ENCODE results near the gene DLG2. TPM values are rescaled to one million over a fixed set of nuclear protein-coding genes. Genes with fewer than 3 reads are reported as not detected.
"Not testable (repeated sequence)": the region's sequence is repeated elsewhere in the genome, so short reads cannot be mapped to it uniquely, and the experiment has no call there.

Gene DLG2
- total and polyA plus RNA-seq, 4 experiments from 2014 or later: 0.78 to 2.7 (median 1.9) TPM

DNA sequence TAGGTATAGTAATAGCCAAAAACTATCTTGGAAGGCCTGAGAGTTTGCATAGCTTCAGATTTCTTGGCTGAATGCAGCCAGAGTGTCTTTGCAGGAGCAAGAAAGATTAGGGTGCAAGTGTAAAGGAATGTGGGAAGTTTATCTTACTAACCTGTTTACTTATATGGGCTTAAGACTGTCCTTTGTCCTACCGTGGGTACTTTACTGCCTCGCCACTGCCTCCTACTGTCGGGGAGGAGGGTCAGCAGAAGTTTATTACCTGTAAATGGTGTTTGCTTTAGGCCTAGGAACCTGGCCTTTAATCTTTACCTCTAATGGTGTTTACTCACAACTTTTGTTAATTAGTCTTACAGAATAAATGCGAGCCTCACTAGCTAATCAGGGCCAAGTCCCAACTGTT lies 633.8 kb downstream of the DLG2 start:
- Mint-ChIP-seq H3K9me3 (peaks cover 5 to 73% (median 35%) of the 10 kb centered on the region in 8 donors), H3K4me1 (no peaks in the 10 kb centered on the region), H3K27me3 (no peaks in the 10 kb centered on the region), H3K36me3 (no peaks in the 10 kb centered on the region), H3K4me3 (no peak overlapping the region), H3K27ac (no peak overlapping the region)
- peaks cover 0 to 16% of the 10 kb centered on the region in 2 donors for H3K9me3 ChIP-seq (ENCODE audit: control insufficient read depth in 1 of 2, low read length in 2 of 2)
- H3K27ac ChIP-seq (ENCODE audit: low read depth, low read length): no peak overlapping the region
- POLR2A ChIA-PET (ENCODE audit: partially characterized antibody): no interaction called here
- no peaks in the 10 kb centered on the region for H3K27me3 ChIP-seq (ENCODE audit: insufficient read depth, low read length)
- DNase-seq: no peak
- H3K4me3 ChIP-seq (ENCODE audit: low read length in 2 of 2): no peak overlapping the region
- CTCF ChIA-PET (ENCODE audit: partially characterized antibody): no interaction called here
- H3K4me1 ChIP-seq (ENCODE audit: insufficient read depth, low read length): no peaks in the 10 kb centered on the region
- intact Hi-C loops (cut with micrococcal nuclease): no loop called here
- no peaks in the 10 kb centered on the region for H3K36me3 ChIP-seq (ENCODE audit: insufficient read depth, low read length)

DNA sequence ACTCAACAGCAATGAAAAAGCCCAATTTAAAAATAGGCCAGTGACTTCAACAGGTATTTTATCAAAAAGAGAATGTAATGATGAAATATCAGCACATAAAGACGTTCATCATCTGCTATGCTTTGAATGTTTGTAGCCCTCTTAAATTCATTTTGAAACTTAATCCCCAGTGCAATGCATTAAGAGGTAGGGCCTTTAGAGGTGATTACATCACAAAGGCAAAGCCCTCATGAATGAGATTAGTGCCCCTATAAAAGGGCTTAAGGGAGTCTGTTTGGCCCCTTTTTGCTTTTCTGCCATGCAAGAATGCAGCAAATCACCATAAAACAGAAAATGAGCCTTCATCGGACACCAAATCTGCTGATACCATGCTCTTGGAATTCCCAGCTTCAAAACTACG lies 637.0 kb downstream of the DLG2 start:
- no peak overlapping the region for H3K4me3 ChIP-seq (ENCODE audit: low read length in 2 of 2)
- no peaks in the 10 kb centered on the region for H3K4me1 ChIP-seq (ENCODE audit: insufficient read depth, low read length)
- H3K9me3 Mint-ChIP-seq: peaks cover 2 to 75% (median 44%) of the 10 kb centered on the region in 8 donors
- H3K27me3 Mint-ChIP-seq: no peaks in the 10 kb centered on the region
- H3K36me3 ChIP-seq (ENCODE audit: insufficient read depth, low read length): no peaks in the 10 kb centered on the region
- ChIA-PET CTCF (ENCODE audit: partially characterized antibody) (no interaction called here), POLR2A (ENCODE audit: partially characterized antibody) (no interaction called here)
- intact Hi-C loops (cut with micrococcal nuclease): no loop called here
- no peak for DNase-seq
- H3K4me1 Mint-ChIP-seq: no peaks in the 10 kb centered on the region
- H3K27ac Mint-ChIP-seq: no peak overlapping the region
- peaks cover 0 to 5% of the 10 kb centered on the region in 2 donors for H3K9me3 ChIP-seq (ENCODE audit: control insufficient read depth in 1 of 2, low read length in 2 of 2)
- no peaks in the 10 kb centered on the region for H3K36me3 Mint-ChIP-seq
- H3K4me3 Mint-ChIP-seq: no peak overlapping the region
- H3K27me3 ChIP-seq (ENCODE audit: insufficient read depth, low read length): no peaks in the 10 kb centered on the region
- no peak overlapping the region for H3K27ac ChIP-seq (ENCODE audit: low read depth, low read length)

DNA sequence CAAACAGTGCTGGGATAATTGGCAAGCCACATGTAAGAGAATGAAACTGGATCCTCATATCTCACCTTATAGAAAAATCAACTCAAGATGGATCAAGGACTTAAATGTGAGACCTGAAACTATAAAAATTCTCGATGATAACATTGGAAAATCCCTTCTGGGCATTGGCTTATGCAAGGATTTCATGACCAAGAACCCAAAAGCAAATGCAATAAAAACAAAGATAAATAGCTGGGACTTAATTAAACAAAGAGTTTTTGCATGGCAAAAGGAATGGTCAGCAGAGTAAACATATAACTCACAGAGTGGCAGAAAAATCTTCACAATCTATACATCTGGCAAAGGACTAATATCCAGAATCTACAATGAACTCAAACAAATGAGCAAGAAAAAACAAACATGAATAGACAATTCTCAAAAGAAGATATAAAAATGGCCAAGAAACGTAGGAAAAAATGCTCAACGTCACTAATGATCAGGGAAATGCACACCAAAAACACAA lies 639.4 kb downstream of the DLG2 start:
- H3K4me1 ChIP-seq (ENCODE audit: insufficient read depth, low read length); intact Hi-C loops (cut with micrococcal nuclease); H3K27me3 Mint-ChIP-seq; H3K9me3 ChIP-seq (ENCODE audit: control insufficient read depth in 1 of 2, low read length in 2 of 2); H3K4me3 Mint-ChIP-seq; H3K27ac ChIP-seq (ENCODE audit: low read depth, low read length); H3K36me3 Mint-ChIP-seq; H3K36me3 ChIP-seq (ENCODE audit: insufficient read depth, low read length); DNase-seq; H3K27me3 ChIP-seq (ENCODE audit: insufficient read depth, low read length); H3K4me1 Mint-ChIP-seq; H3K4me3 ChIP-seq (ENCODE audit: low read length in 2 of 2); CTCF ChIA-PET (ENCODE audit: partially characterized antibody); POLR2A ChIA-PET (ENCODE audit: partially characterized antibody); H3K27ac Mint-ChIP-seq: not testable (repeated sequence)
- peaks cover 0 to 77% (median 53%) of the 10 kb centered on the region in 8 donors for H3K9me3 Mint-ChIP-seq

DNA sequence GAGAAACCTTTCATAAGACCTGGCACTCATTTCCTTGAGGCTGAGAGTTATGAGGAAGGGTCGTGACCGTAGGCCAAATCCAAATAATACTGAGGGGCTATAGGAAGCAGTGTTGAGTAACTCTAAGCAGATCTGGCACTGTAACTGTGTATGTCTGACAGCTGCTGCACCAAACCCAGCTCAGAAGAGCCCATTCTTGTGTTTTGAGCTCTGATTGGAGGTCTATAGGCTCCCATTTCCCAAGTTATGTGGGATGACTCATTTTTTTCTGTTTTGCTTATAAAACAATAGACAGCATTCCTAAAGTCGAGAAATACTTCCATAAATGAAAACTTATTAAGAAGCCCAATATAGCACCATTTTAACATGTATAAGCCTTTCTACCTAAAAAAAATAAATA lies 645.8 kb downstream of the DLG2 start:
- Histone ChIP-seq H3K4me1 (ENCODE audit: insufficient read depth, low read length) (no peaks in the 10 kb centered on the region), H3K27me3 (ENCODE audit: insufficient read depth, low read length) (no peaks in the 10 kb centered on the region), H3K9me3 (ENCODE audit: control insufficient read depth in 1 of 2, low read length in 2 of 2) (no peaks in the 10 kb centered on the region), H3K27ac (ENCODE audit: low read depth, low read length) (no peak overlapping the region), H3K36me3 (ENCODE audit: insufficient read depth, low read length) (no peaks in the 10 kb centered on the region), H3K4me3 (ENCODE audit: low read length in 2 of 2) (no peak overlapping the region)
- intact Hi-C loops (cut with micrococcal nuclease): no loop called here
- H3K27ac Mint-ChIP-seq: no peak overlapping the region
- H3K36me3 Mint-ChIP-seq: no peaks in the 10 kb centered on the region
- H3K27me3 Mint-ChIP-seq: no peaks in the 10 kb centered on the region
- ChIA-PET CTCF (ENCODE audit: partially characterized antibody) (no interaction called here), POLR2A (ENCODE audit: partially characterized antibody) (no interaction called here)
- no peak for DNase-seq
- no peak overlapping the region for H3K4me3 Mint-ChIP-seq
- H3K9me3 Mint-ChIP-seq: peaks cover 4 to 73% (median 51%) of the 10 kb centered on the region in 8 donors
- H3K4me1 Mint-ChIP-seq: no peaks in the 10 kb centered on the region

DNA sequence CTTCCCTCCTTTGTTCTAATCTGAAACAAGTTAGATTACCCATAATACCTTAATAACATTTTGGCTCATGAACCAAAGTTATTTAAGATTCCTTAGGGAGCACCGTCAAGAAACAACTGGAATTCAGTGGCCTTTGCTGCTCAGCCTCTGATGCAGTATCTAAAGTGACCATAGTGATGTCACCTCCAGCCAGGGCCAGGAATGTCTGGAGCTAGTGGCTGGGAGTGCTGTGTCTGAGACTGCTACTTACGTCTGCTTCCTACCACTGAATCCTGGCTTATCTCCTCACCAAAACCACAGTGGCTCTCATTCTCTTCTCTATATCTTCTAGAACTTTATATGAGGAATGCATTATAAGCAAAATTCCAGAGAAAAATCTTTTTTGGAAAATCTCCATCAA lies 658.0 kb downstream of the DLG2 start:
- intact Hi-C loops (cut with micrococcal nuclease): no loop called here
- no peak overlapping the region for H3K4me3 Mint-ChIP-seq

DNA sequence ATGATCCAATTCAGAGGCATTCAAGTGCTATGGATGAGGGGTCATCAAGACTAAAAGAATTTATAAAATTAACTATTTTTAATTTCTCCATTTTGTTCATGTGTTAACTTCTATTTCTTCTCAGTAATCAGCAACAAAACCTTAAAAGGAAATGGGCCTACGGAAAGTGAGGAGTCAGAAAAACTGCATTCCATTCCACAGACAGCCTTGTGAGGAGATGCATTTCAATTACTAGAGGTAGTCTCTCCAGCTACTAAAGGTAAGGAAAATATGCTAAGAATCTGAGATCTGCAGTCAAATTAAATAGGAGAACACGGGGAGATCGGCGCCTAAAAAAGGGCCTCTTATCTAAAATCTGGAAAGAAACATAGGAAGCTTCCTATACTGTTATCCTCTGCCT lies 661.7 kb downstream of the DLG2 start:
- CTCF ChIA-PET (ENCODE audit: partially characterized antibody): no interaction called here

More for the DNA sequence above, 658.0 kb downstream of the DLG2 start:
- no peak for DNase-seq
- Histone ChIP-seq H3K4me1 (ENCODE audit: insufficient read depth, low read length) (no peaks in the 10 kb centered on the region), H3K4me3 (ENCODE audit: low read length in 2 of 2) (no peak overlapping the region), H3K27ac (ENCODE audit: low read depth, low read length) (no peak overlapping the region), H3K27me3 (ENCODE audit: insufficient read depth, low read length) (no peaks in the 10 kb centered on the region), H3K36me3 (ENCODE audit: insufficient read depth, low read length) (no peaks in the 10 kb centered on the region), H3K9me3 (ENCODE audit: control insufficient read depth in 1 of 2, low read length in 2 of 2) (peaks cover 0 to 4% of the 10 kb centered on the region in 2 donors)
- ChIA-PET CTCF (ENCODE audit: partially characterized antibody) (no interaction called here), POLR2A (ENCODE audit: partially characterized antibody) (no interaction called here)
- Mint-ChIP-seq H3K4me1 (no peaks in the 10 kb centered on the region), H3K27ac (no peak overlapping the region), H3K36me3 (no peaks in the 10 kb centered on the region), H3K9me3 (peaks cover 2 to 65% (median 22%) of the 10 kb centered on the region in 8 donors), H3K27me3 (no peaks in the 10 kb centered on the region)

DNA sequence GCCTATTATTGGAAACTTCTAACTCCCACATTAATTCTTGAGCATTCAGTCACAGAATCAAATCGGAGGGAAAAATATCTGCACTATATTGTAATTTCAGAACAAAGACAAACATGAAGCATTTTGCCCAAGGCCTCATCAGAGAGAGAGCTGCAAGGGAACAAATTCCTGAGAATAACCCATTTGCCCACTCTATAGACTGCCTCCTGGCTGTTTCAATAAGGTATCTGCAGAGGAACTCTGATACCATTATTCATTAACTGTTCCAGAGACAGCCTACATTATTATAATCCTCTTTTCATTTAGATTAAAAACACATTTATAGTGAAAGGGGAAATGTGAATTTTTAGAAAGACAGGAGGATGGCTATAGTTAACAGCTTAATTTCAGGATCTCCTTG lies 663.9 kb downstream of the DLG2 start:
- H3K4me1 ChIP-seq (ENCODE audit: insufficient read depth, low read length): no peaks in the 10 kb centered on the region
- DNase-seq: no peak
- no peak overlapping the region for H3K27ac Mint-ChIP-seq
- no peaks in the 10 kb centered on the region for H3K36me3 Mint-ChIP-seq
- ChIA-PET POLR2A (ENCODE audit: partially characterized antibody) (no interaction called here), CTCF (ENCODE audit: partially characterized antibody) (no interaction called here)
- no peak overlapping the region for H3K4me3 ChIP-seq (ENCODE audit: low read length in 2 of 2)
- H3K4me1 Mint-ChIP-seq: no peaks in the 10 kb centered on the region
- no peaks in the 10 kb centered on the region for H3K27me3 Mint-ChIP-seq
- peaks cover 0 to 4% of the 10 kb centered on the region in 2 donors for H3K9me3 ChIP-seq (ENCODE audit: control insufficient read depth in 1 of 2, low read length in 2 of 2)
- intact Hi-C loops (cut with micrococcal nuclease): no loop called here
- H3K27ac ChIP-seq (ENCODE audit: low read depth, low read length): no peak overlapping the region
- no peaks in the 10 kb centered on the region for H3K27me3 ChIP-seq (ENCODE audit: insufficient read depth, low read length)
- H3K4me3 Mint-ChIP-seq: no peak overlapping the region
- H3K36me3 ChIP-seq (ENCODE audit: insufficient read depth, low read length): no peaks in the 10 kb centered on the region
- peaks cover 2 to 46% (median 15%) of the 10 kb centered on the region in 8 donors for H3K9me3 Mint-ChIP-seq

More for the DNA sequence above, 661.7 kb downstream of the DLG2 start:
- Mint-ChIP-seq H3K27ac (no peak overlapping the region), H3K27me3 (no peaks in the 10 kb centered on the region), H3K9me3 (peaks cover 2 to 61% (median 23%) of the 10 kb centered on the region in 8 donors), H3K4me1 (no peaks in the 10 kb centered on the region), H3K36me3 (no peaks in the 10 kb centered on the region), H3K4me3 (no peak overlapping the region)
- Histone ChIP-seq H3K4me1 (ENCODE audit: insufficient read depth, low read length) (no peaks in the 10 kb centered on the region), H3K27me3 (ENCODE audit: insufficient read depth, low read length) (no peaks in the 10 kb centered on the region), H3K4me3 (ENCODE audit: low read length in 2 of 2) (no peak overlapping the region), H3K9me3 (ENCODE audit: control insufficient read depth in 1 of 2, low read length in 2 of 2) (peaks cover 0 to 4% of the 10 kb centered on the region in 2 donors), H3K27ac (ENCODE audit: low read depth, low read length) (no peak overlapping the region), H3K36me3 (ENCODE audit: insufficient read depth, low read length) (no peaks in the 10 kb centered on the region)
- no peak for DNase-seq
- POLR2A ChIA-PET (ENCODE audit: partially characterized antibody): no interaction called here
- intact Hi-C loops (cut with micrococcal nuclease): no loop called here

DNA sequence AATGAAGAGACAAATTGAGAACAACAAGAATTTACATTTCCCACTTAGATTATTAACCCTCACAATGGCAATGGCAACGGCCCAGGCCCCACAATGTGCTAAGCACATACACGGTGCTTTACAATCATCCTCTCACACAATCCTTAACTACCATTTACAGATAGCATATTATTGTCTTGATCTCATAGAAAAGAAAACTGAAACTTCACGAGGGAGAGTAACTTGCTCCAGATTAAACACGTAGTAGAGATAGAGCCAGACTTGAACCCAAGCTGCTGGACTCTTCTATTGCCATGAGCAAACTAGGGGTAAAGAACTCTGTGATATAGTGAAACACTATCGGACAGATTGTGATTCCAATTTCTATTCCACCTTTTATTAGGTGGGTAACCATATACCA lies 665.1 kb downstream of the DLG2 start:
- Histone ChIP-seq H3K27ac (ENCODE audit: low read depth, low read length) (no peak overlapping the region), H3K9me3 (ENCODE audit: control insufficient read depth in 1 of 2, low read length in 2 of 2) (peaks cover 0 to 4% of the 10 kb centered on the region in 2 donors), H3K36me3 (ENCODE audit: insufficient read depth, low read length) (no peaks in the 10 kb centered on the region), H3K27me3 (ENCODE audit: insufficient read depth, low read length) (no peaks in the 10 kb centered on the region), H3K4me3 (ENCODE audit: low read length in 2 of 2) (no peak overlapping the region), H3K4me1 (ENCODE audit: insufficient read depth, low read length) (no peaks in the 10 kb centered on the region)
- Mint-ChIP-seq H3K4me1 (no peaks in the 10 kb centered on the region), H3K4me3 (no peak overlapping the region), H3K27ac (no peak overlapping the region), H3K27me3 (no peaks in the 10 kb centered on the region), H3K9me3 (peaks cover 0 to 45% (median 16%) of the 10 kb centered on the region in 8 donors), H3K36me3 (no peaks in the 10 kb centered on the region)
- POLR2A ChIA-PET (ENCODE audit: partially characterized antibody): no interaction called here
- CTCF ChIA-PET (ENCODE audit: partially characterized antibody): no interaction called here
- DNase-seq: no peak
- intact Hi-C loops (cut with micrococcal nuclease): no loop called here

Data from CD4-positive, alpha-beta memory T cell (primary cell).